Ovary (tissue), 9 donors: ENCODE results near the gene MSMP. TPM values are rescaled to one million over a fixed set of nuclear protein-coding genes. Genes with fewer than 3 reads are reported as not detected.

Experiments
- DNase-seq, 5 donors: peaks; one replicate each; pipeline ENCODE4 v3.0.0-alpha.2; 2019 to 2020
- H3K27ac ChIP-seq, 2 donors: fragments of 200-600 bp; one replicate each; pipeline versions ENCODE4 v1.5.1 to v1.8.0; 2019 to 2022
- H3K27me3 ChIP-seq: fragments of 200-600 bp; one replicate; pipeline ENCODE4 v1.8.0; 2022
- H3K36me3 ChIP-seq: fragments of 200-600 bp; sonication (generic); one replicate; pipeline ENCODE4 v1.5.1; 2019
- H3K4me1 ChIP-seq: one replicate; pipeline ENCODE4 v1.8.1; 2013; ENCODE audit warnings: mild to moderate bottlenecking, moderate library complexity; ENCODE audit not compliant: insufficient read depth
- H3K4me3 ChIP-seq: fragments of 200-600 bp; sonication (generic); one replicate; pipeline ENCODE4 v1.5.1; 2017
- H3K9me3 ChIP-seq, 2 donors: fragments of 200-600 bp in 1 of 2; sonication (generic) in 1 of 2; one replicate each; pipeline versions ENCODE4 v1.5.1 to v1.8.1; 2013 to 2019; ENCODE audit warnings: mild to moderate bottlenecking in 1 of 2, moderate library complexity in 1 of 2
- EP300 ChIP-seq: sonication (generic); formaldehyde crosslinking; IDR thresholded peaks from one replicate; pipeline ENCODE4 v1.6.1; 2017; ENCODE audit warnings: antibody characterized with exemption
- POLR2A ChIP-seq: fragments of 450-650 bp; IDR thresholded peaks from one replicate; pipeline ENCODE4 v1.6.1; 2017; ENCODE audit warnings: antibody characterized with exemption, mild to moderate bottlenecking, moderate library complexity
- WGBS, 3 donors: extraction: QIAGEN DNeasy Blood & Tissue Kit in 1 of 3; methylation state at CpG; one replicate each; pipeline versions ENCODE4 v1.1.5 to v1.1.7; 2013 to 2017; 5-methylcytosine and 5-hydroxymethylcytosine counted together
- intact Hi-C, 4 donors: fragments of 100-400 bp; cut with DNase I; formaldehyde crosslinking; loops; one replicate each; pipeline versions ENCODE4 v1.11.0 to v1.15.1; 2022 to 2023
- polyA plus RNA-seq, 2 donors: library from polyadenylated mRNA; stranded (reverse); fragments of 200-250 nt in 1 of 2; fragments of 350-450 nt in 1 of 2; fragmentation: Illumina TruSeq in 1 of 2; extraction: RNeasy Lipid Tissue Mini Kit (QIAGEN cat#74804) in 1 of 2; gene quantifications; one replicate each; pipeline ENCODE4 v1.2.3, GENCODE V29; 2013 to 2014
- total RNA-seq, 7 donors: library from RNA; depleted of rRNA in 2 of 7; stranded (reverse); fragments of >200 nt in 2 of 7; fragmentation: NEBNext Ultra II Directional in 3 of 7; extraction: Animal tissue kit (Norgen Biotek cat#: 25700) in 3 of 7; gene quantifications; one replicate each; pipeline versions ENCODE4 v1.1.0 to v1.2.4, GENCODE V29; 2016 to 2023
- TF ChIP-seq, protein P1 (sequence below), 3 donors: fragments of 450-650 bp in 2 of 3; fragments of 200-600 bp in 1 of 3; IDR thresholded peaks; one replicate each; pipeline versions ENCODE4 v1.5.1 to v1.8.0; 2016 to 2022; ENCODE audit warnings: antibody characterized with exemption in 3 of 3, mild to moderate bottlenecking in 1 of 3
- donor health status: DM: no; HTN: no; CAD: no; lungs with moderate emphysema.
- donor health status: DM: no; HTN: no; CAD: no.
- donor health status: Bipolar disorder and iron deficiency.
- donor health status: DM: yes; HTN: yes; CAD: no.
- donor health status: DM: no; HTN: no; CAD: no.
- donor health status: DM: yes; HTN: yes; CAD: no.

MSMP gene
- total and polyA plus RNA-seq, 9 donors = 0.40 to 4.4 (median 0.41) TPM; not detected in 6

DNA sequence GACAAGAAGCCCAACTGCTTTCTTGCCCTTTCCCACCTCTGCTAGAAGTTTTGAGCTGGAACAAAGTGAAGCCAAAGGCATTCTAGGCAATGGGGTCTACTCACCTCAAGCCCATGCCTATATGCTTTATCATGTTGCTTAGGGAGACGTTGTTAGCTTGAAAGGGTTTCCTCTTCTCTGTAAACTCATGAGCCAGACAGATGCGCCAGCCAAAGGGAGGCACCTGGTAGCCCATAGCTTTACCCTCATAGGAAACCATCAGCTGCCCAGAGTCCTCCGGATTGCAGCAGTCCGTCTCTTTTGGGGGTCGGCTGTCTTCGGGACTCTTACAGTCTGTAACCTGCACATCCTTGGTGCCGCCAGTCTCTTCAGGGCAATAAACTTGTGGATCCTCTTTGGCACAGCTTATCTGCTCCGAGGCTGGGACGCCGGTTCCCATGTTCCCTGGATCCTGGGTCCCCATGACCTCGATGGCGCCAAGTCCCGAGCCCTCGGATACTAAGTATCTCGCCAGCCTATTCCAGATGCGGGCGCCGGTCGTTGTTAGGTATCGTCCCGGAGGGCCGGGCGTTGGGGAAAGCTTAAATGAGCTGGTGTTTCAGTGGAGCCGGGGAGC, 5.7 kb downstream of the MSMP start:
- peaks cover 22% of the 10 kb centered on the region for H3K4me1 ChIP-seq
- TF ChIP-seq, protein P1, sequence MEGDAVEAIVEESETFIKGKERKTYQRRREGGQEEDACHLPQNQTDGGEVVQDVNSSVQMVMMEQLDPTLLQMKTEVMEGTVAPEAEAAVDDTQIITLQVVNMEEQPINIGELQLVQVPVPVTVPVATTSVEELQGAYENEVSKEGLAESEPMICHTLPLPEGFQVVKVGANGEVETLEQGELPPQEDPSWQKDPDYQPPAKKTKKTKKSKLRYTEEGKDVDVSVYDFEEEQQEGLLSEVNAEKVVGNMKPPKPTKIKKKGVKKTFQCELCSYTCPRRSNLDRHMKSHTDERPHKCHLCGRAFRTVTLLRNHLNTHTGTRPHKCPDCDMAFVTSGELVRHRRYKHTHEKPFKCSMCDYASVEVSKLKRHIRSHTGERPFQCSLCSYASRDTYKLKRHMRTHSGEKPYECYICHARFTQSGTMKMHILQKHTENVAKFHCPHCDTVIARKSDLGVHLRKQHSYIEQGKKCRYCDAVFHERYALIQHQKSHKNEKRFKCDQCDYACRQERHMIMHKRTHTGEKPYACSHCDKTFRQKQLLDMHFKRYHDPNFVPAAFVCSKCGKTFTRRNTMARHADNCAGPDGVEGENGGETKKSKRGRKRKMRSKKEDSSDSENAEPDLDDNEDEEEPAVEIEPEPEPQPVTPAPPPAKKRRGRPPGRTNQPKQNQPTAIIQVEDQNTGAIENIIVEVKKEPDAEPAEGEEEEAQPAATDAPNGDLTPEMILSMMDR (IDR thresholded peaks at IDR 0.05) = no peak
- TF ChIP-seq EP300 (no peak), POLR2A (no peak)

DNA sequence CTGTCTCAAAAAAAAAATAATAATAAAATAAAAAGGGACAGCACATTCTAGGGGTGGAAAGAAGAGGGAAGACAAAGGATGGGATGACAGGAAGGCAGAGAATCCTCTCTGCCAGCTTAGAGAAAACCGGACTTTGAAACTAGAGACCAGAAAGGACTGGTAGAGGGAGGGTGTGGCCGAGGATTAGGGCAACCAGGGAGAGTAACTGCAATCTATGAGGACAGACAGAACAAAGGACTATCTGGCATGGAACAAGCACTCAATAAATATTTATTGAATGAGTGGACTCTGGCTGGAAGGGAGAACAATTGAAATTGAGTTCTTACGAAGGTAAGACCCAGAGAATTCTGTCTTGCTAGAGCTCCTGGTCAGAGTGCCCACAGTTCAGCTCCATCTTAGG, 7.5 kb downstream of the MSMP start:
- Histone ChIP-seq H3K4me1 (peaks cover 22% of the 10 kb centered on the region), H3K36me3 (no peaks in the 10 kb centered on the region), H3K4me3 (peak overlapping the region; percentile 80), H3K27me3 (no peaks in the 10 kb centered on the region), H3K27ac (no peak overlapping the region), H3K9me3 (no peaks in the 10 kb centered on the region)
- intact Hi-C loops = no loop called here
- TF ChIP-seq POLR2A = no peak
- no peak for TF ChIP-seq EP300
- TF ChIP-seq, protein P1 (IDR thresholded peaks at IDR 0.05) = no peak
- DNase-seq = no peak
- 49 to 62% (median 59%) methylated on average over 3 of the region's 3 CpGs for WGBS, 3 donors

More for the DNA sequence above, 5.7 kb downstream of the MSMP start:
- Histone ChIP-seq H3K27me3 (no peaks in the 10 kb centered on the region), H3K36me3 (no peaks in the 10 kb centered on the region), H3K4me3 (peak overlapping the region; percentile 80), H3K27ac (peak overlapping the region; percentile 69 to 88), H3K9me3 (no peaks in the 10 kb centered on the region)
- intact Hi-C loops = no loop called here
- no peak for DNase-seq
- 0 to 1% (median 1%) methylated on average over 23 to 24 of the region's 24 CpGs for WGBS, 3 donors

DNA sequence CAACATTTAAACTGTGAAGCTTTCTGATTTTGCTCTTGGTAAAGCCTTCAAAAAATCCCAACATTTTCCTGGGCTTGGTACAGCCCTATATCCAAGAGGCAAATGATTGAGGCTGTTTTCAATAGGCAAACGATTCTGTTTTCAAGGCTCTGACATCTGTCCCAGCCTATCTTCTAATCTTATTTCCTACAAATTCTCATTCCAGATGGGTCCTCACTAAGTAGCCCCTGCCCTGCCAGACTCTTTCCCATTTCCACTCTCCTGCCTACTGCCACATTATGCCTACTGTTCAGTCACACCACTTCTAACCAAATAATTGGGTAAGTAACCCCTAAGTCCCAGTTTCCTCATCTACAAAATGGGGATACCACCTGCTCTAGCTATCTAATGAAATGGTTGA, 8.5 kb downstream of the MSMP start:
- Histone ChIP-seq H3K27ac (no peak overlapping the region), H3K9me3 (no peaks in the 10 kb centered on the region), H3K36me3 (no peaks in the 10 kb centered on the region), H3K27me3 (no peaks in the 10 kb centered on the region), H3K4me1 (peaks cover 22% of the 10 kb centered on the region), H3K4me3 (no peak overlapping the region)
- intact Hi-C loops = no loop called here
- WGBS, 3 donors = 40 to 55% (median 53%) methylated on average over 1 of the region's 1 CpG
- TF ChIP-seq, protein P1 (IDR thresholded peaks at IDR 0.05) = no peak
- TF ChIP-seq EP300 (no peak), POLR2A (no peak)
- DNase-seq = no peak

DNA sequence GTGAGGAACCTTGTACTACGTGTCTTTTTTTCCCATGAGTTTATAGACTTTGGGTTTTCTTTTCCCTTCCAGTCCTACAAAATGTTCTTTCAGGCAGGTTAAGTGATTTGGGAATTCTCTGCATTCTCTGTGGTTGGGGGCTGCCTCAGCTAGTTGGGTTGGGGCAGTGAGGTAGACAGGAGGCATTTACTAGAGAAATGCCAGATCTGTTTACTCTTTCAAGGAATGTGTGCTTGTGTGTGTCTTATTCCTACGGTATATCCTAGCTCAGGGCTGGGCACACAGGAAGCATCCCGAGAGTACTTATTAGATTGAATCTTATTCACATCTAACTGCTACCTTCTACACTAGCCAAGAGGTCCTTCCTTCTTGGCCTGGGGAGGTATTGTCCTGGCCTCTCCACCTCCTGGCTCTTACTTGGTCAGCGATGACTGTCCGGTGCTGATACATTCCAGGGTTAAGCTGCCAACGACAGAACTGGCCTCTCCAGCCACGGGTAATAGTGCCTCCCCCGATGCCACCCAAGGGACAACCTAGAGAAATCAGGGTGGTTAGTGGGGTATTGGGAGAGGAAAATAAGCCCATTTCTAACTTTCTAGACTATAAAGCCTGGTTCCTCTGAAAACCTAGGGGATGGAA, 10.1 kb downstream of the MSMP start:
- Histone ChIP-seq H3K4me3 (no peak overlapping the region), H3K27ac (no peak overlapping the region), H3K4me1 (peaks cover 18% of the 10 kb centered on the region), H3K9me3 (no peaks in the 10 kb centered on the region), H3K36me3 (no peaks in the 10 kb centered on the region), H3K27me3 (no peaks in the 10 kb centered on the region)
- TF ChIP-seq, protein P1 (IDR thresholded peaks at IDR 0.05) = no peak
- no peak for TF ChIP-seq POLR2A
- intact Hi-C loops = no loop called here
- no peak for DNase-seq
- WGBS, 3 donors = 84 to 86% (median 85%) methylated on average over 8 of the region's 8 CpGs
